Naive thymus-derived CD4-positive, alpha-beta T cell (primary cell): Measurements from ENCODE around the gene LCNL1. TPM values are rescaled to one million over a fixed set of nuclear protein-coding genes. Genes with fewer than 3 reads are reported as not detected.
A peak's percentile ranks its signal among the peaks of the same experiment; 100 is the strongest.

Source experiments
- ATAC-seq: fragments of 150-1000 bp; cut with Tn5 transposase; 2 replicates; pipeline ENCODE4 v1.10.0; 2021; ENCODE audit warnings: mild to moderate bottlenecking, moderate library complexity
- CTCF ChIA-PET: fragments of 350-600 bp; sonication (Branson Sonifier 250); formaldehyde crosslinking; loops from one replicate; lab custom pipeline; 2021; ENCODE audit warnings: antibody characterized with exemption; lab: Charles Lee
- POLR2A ChIA-PET: fragments of 350-600 bp; sonication (Branson Sonifier 250); formaldehyde crosslinking; loops from one replicate; lab custom pipeline; 2021; ENCODE audit warnings: antibody characterized with exemption, inconsistent platforms; lab: Charles Lee
- DNase-seq, 9 donors: peaks; one replicate each; pipeline versions ENCODE4 v3.0.0 to v3.0.0-alpha.2; 2020 to 2022; ENCODE audit warnings: mixed read lengths in 1 of 9
- H3K27ac ChIP-seq: one replicate; pipeline ENCODE4 v1.7.0; 2013; ENCODE audit warnings: mild to moderate bottlenecking, low read depth, low read length, moderate library complexity
- H3K27me3 ChIP-seq, 2 donors: one replicate each; pipeline ENCODE4 v1.7.0; 2013; ENCODE audit warnings: low read length in 2 of 2, mild to moderate bottlenecking in 2 of 2, moderate library complexity in 2 of 2; ENCODE audit not compliant: control insufficient read depth in 2 of 2, insufficient read depth in 2 of 2
- H3K36me3 ChIP-seq, 3 experiments: 1 replicate in 2 of 3; 2 replicates in 1 of 3; pipeline ENCODE4 v1.7.0; 2013; ENCODE audit warnings: low read length in 3 of 3, mild to moderate bottlenecking in 3 of 3, moderate library complexity in 1 of 3; ENCODE audit not compliant: insufficient read depth in 3 of 3, control insufficient read depth in 2 of 3
- H3K4me1 ChIP-seq, 2 donors: one replicate each; pipeline ENCODE4 v1.7.0; 2013; ENCODE audit warnings: low read length in 2 of 2, mild to moderate bottlenecking in 2 of 2, moderate library complexity in 1 of 2; ENCODE audit not compliant: control insufficient read depth in 2 of 2, insufficient read depth in 2 of 2
- H3K4me3 ChIP-seq: 2 replicates; pipeline ENCODE4 v1.7.0; 2013; ENCODE audit warnings: mild to moderate bottlenecking, low read length
- H3K9me3 ChIP-seq, 3 experiments: 1 replicate in 2 of 3; 2 replicates in 1 of 3; pipeline ENCODE4 v1.7.0; 2013; ENCODE audit warnings: low read length in 3 of 3; ENCODE audit not compliant: control insufficient read depth in 2 of 3
- H3K27ac Mint-ChIP-seq, 9 donors: one replicate each; pipeline ENCODE4 v1.8.0; 2020 to 2022; ENCODE audit warnings: mixed read lengths in 9 of 9, mild to moderate bottlenecking in 8 of 9, moderate library complexity in 5 of 9, inconsistent platforms in 2 of 9
- H3K27me3 Mint-ChIP-seq, 5 donors: one replicate each; pipeline ENCODE4 v1.8.0; 2021 to 2022; ENCODE audit warnings: mixed read lengths in 5 of 5, mild to moderate bottlenecking in 1 of 5
- H3K36me3 Mint-ChIP-seq, 5 donors: one replicate each; pipeline ENCODE4 v1.8.0; 2020 to 2022; ENCODE audit warnings: mixed read lengths in 5 of 5, mild to moderate bottlenecking in 3 of 5, inconsistent platforms in 1 of 5
- H3K4me1 Mint-ChIP-seq, 7 donors: one replicate each; pipeline ENCODE4 v1.8.0; 2020 to 2022; ENCODE audit warnings: mixed read lengths in 7 of 7, mild to moderate bottlenecking in 3 of 7, inconsistent platforms in 1 of 7
- H3K4me3 Mint-ChIP-seq, 10 donors: one replicate each; pipeline ENCODE4 v1.8.0; 2020 to 2022; ENCODE audit warnings: mild to moderate bottlenecking in 10 of 10, mixed read lengths in 10 of 10, moderate library complexity in 6 of 10, inconsistent platforms in 2 of 10
- H3K9me3 Mint-ChIP-seq, 11 donors: one replicate each; pipeline ENCODE4 v1.8.0; 2020 to 2022; ENCODE audit warnings: mixed read lengths in 11 of 11, mild to moderate bottlenecking in 4 of 11, inconsistent platforms in 1 of 11, moderate library complexity in 1 of 11
- intact Hi-C, 2 donors: fragments of 100-400 bp; cut with micrococcal nuclease; formaldehyde crosslinking; loops; one replicate each; pipeline ENCODE4 v1.15.1; 2023
- polyA plus RNA-seq, 2 donors: library from polyadenylated mRNA; unstranded; fragments of 300-500 nt; fragmentation: Illumina TruSeq; gene quantifications; one replicate each; pipeline ENCODE4 v1.2.3, GENCODE V29; 2021
- total RNA-seq, 6 experiments: library from RNA in 5 of 6; stranded (reverse) in 5 of 6; gene quantifications; 1 replicate in 5 of 6; 2 replicates in 1 of 6; pipeline ENCODE4 v1.2.3 and lab custom pipeline; 2021 to 2026

LCNL1 gene
- total and polyA plus RNA-seq, 7 experiments from 2014 or later = 0.12 to 1.9 (median 0.13) TPM; not detected in 4

DNA sequence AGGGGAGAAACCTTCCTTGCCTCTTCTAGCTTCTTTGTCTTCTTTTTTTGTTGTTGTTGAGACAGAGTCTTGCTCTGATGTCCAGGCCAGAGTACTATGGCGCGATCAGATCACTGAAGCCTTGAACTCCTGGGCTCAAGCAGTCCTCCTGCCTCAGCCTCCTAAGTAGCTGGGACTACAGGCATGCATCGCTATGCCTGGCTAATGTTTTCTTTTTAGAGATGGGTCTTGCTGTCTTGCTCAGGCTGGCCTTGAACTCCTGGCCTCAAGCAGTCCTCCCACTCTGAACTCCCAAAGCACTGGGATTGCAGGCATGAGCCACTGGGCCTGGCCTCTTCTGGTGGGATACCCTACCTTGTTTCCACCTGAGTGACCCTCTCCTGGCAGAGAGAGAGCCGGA, 6.1 kb downstream of the LCNL1 start:
- no peaks in the 10 kb centered on the region for H3K9me3 ChIP-seq
- no peak for DNase-seq
- intact Hi-C loops = no loop called here
- CTCF ChIA-PET = no interaction called here
- no peak overlapping the region for H3K4me3 ChIP-seq
- ATAC-seq = no peak
- Mint-ChIP-seq H3K9me3 (peaks cover 0 to 1% (median 0%) of the 10 kb centered on the region in 11 donors), H3K4me3 (peak overlapping the region in 1 of 10 donors; percentile 23), H3K27ac (peak overlapping the region in 1 of 9 donors; percentile 24), H3K4me1 (peaks cover 0 to 23% (median 10%) of the 10 kb centered on the region in 7 donors), H3K36me3 (peaks cover 1 to 6% (median 3%) of the 10 kb centered on the region in 5 donors), H3K27me3 (peaks cover 8 to 42% (median 15%) of the 10 kb centered on the region in 5 donors)
- H3K36me3 ChIP-seq = peaks cover 0 to 3% (median 0%) of the 10 kb centered on the region in 3 experiments
- H3K4me1 ChIP-seq = peaks cover 7 to 12% of the 10 kb centered on the region in 2 donors
- H3K27me3 ChIP-seq = no peaks in the 10 kb centered on the region
- no peak overlapping the region for H3K27ac ChIP-seq
- POLR2A ChIA-PET = interaction anchor here (0.6 to 1.3 kb wide), 3 partner anchors 11 to 80 kb away, joined by 3 to 4 read pairs (median 3); no protein-coding TSS in a partner anchor

DNA sequence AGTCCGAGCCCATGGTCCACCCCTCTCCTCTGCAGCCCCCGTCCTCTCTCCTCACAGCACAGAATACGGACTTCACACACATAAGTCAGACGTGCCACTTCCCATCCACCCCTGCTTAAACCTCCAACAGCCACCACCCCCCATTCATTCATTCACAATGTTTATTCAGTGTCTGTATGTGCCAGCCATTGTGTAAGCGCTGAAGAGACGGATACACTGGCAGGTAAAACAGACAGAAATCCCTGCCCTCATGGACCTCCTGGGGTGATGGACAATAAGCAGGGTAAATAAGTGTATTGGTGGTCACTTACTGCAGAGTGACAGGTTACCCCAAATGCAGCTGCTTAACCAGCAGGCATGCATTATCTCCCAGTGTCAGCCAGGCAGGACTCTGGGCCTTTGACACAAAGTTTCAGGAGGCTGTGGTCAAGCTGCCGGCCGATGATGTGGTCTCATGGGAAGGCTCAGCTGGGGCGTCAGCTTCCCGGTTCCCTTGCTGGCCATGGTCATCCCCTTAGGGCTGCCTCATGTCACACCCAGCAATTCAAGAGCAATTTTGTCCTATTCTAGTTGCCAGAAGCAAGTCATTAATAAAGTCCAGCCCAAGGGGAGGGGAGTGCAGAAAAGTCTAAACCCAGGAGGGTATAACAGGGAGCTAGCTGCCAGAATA, 7.6 kb downstream of the LCNL1 start:
- CTCF ChIA-PET = no interaction called here
- DNase-seq (no peak), ATAC-seq (no peak)
- POLR2A ChIA-PET = no interaction called here
- Mint-ChIP-seq H3K4me1 (peaks cover 0 to 21% (median 12%) of the 10 kb centered on the region in 7 donors), H3K4me3 (peak overlapping the region; percentile 31 to 90 (median 85)), H3K9me3 (peaks cover 0 to 1% (median 0%) of the 10 kb centered on the region in 11 donors), H3K27ac (peak overlapping the region in 6 of 9 donors; percentile 11 to 79 (median 64)), H3K36me3 (peaks cover 0 to 7% (median 0%) of the 10 kb centered on the region in 5 donors), H3K27me3 (peaks cover 5 to 30% (median 10%) of the 10 kb centered on the region in 5 donors)
- no peak overlapping the region for H3K27ac ChIP-seq
- H3K27me3 ChIP-seq = no peaks in the 10 kb centered on the region
- H3K9me3 ChIP-seq = no peaks in the 10 kb centered on the region
- peaks cover 7 to 12% of the 10 kb centered on the region in 2 donors for H3K4me1 ChIP-seq
- H3K36me3 ChIP-seq = peaks cover 0 to 9% (median 0%) of the 10 kb centered on the region in 3 experiments
- H3K4me3 ChIP-seq = no peak overlapping the region
- intact Hi-C loops = loop anchor here in 1 of 2 donors (5.0 kb wide), 2 partner anchors 38 to 432 kb away; partner anchors contain the start of genes EXD3, LCN12 and NOXA1

DNA sequence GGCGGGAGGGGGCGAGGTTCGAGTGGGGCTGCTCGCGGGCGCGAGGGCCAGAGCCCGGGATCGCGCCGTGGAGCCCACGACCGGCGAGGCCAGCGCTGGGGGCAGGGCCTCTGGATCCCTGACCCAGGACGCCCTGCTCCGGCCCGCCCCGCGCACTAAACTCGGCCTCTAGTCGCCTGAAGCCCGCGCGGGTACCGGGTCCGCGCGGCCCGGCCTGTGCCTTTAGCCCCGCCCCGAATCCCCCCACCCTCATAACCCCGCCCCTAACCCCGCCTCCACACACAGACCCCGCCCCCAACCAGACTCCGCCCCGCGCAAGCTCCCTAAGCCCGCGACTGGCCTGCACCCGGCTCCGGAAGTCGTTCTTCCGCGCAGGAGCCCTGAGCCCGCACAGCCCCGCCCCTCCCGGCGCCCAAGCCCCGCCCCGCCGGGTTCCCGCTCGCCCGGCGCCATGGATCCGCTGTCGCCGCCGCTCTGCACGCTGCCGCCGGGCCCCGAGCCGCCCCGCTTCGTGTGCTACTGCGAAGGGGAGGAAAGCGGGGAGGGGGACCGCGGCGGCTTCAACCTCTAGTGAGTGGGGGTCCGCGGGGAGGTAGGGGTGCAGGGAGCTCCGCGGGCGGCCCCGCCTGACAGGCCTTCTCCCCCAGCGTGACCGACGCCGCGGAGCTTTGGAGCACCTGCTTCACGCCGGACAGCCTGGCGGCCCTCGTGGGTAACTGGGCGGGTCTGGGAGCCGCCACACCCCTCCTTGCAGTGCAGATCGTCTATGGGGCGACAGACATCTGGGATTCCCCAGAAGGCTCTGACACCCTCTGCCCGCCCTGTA, 9.4 kb downstream of the LCNL1 start, which contains the start of gene PAXX:
PAXX (plus strand) TSS at position 430 of the 826 bp plus-strand sequence; CDS start at position 452, 22 bp downstream.
- CTCF ChIA-PET = interaction anchor here (0.6 to 2.5 kb wide), 5 partner anchors 11 to 596 kb away, joined by 3 to 8 read pairs (median 3); partner anchors contain the start of gene FUT7
- POLR2A ChIA-PET = interaction anchor here (0.6 to 2.3 kb wide), 9 partner anchors 11 to 248 kb away, joined by 3 to 6 read pairs (median 4); partner anchors contain the start of genes C8G, FBXW5, MAN1B1 and SAPCD2
- Mint-ChIP-seq H3K4me3 (peak within 1 kb of the TSS; percentile 76 to 90 (median 86)), H3K9me3 (peaks cover 0 to 1% (median 0%) of the 10 kb centered on the region in 11 donors), H3K4me1 (peaks cover 0 to 25% (median 15%) of the 10 kb centered on the region in 7 donors), H3K36me3 (peaks cover 0 to 7% (median 0%) of the 10 kb centered on the region in 5 donors), H3K27ac (peak within 1 kb of the TSS; percentile 48 to 89 (median 88)), H3K27me3 (peaks cover 5 to 22% (median 5%) of the 10 kb centered on the region in 5 donors)
- H3K9me3 ChIP-seq = no peaks in the 10 kb centered on the region
- no peaks in the 10 kb centered on the region for H3K27me3 ChIP-seq
- peak within 1 kb of the TSS; percentile 74 for H3K4me3 ChIP-seq
- peaks cover 17 to 23% of the 10 kb centered on the region in 2 donors for H3K4me1 ChIP-seq
- H3K27ac ChIP-seq = peak within 1 kb of the TSS; percentile 81
- intact Hi-C loops = loop anchor here (1.0 to 5.0 kb wide), 16 partner anchors 14 to 509 kb away; partner anchors contain the start of genes ABCA2 (in 1 of the 2), EXD3 (in 1 of the 2), FBXW5 (in 1 of the 2) and LCN12 (in 1 of the 2)
- ATAC-seq (peak; percentile 96), DNase-seq (peak; percentile 90 to 99 (median 93))
- H3K36me3 ChIP-seq = peaks cover 0 to 9% (median 0%) of the 10 kb centered on the region in 3 experiments

DNA sequence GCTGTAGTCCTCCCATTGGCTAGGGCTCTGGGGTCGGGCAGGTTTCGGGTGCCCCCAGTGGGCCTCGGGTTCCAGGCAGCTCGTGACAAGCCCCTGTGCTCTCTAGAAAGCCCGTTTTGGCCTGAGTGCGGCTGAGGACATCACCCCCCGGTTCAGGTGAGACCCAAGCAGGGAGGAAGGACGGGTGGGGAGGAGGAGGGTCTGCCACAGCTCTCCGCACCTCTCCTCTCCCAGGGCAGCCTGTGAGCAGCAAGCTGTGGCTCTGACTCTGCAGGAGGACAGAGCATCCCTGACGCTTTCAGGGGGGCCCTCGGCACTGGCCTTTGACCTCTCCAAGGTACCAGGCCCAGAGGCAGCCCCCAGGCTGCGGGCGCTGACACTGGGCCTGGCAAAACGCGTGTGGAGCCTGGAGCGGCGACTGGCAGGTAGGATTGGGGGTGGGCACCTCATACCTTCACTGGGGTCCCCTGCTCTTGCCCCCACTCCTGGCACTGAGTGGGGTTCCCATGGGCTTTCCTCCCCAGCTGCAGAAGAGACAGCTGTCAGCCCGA, 10.1 kb downstream of the LCNL1 start:
- POLR2A ChIA-PET = interaction anchor here (0.6 to 2.3 kb wide), 6 partner anchors 18 to 202 kb away, joined by 3 to 6 read pairs (median 4); partner anchors contain the start of genes C8G, FBXW5, MAN1B1 and TMEM141
- no peaks in the 10 kb centered on the region for H3K27me3 ChIP-seq
- DNase-seq (no peak), ATAC-seq (no peak)
- peak overlapping the region; percentile 76 to 90 (median 86) for H3K4me3 Mint-ChIP-seq
- H3K27ac ChIP-seq = peak overlapping the region; percentile 81
- peaks cover 0 to 1% (median 0%) of the 10 kb centered on the region in 11 donors for H3K9me3 Mint-ChIP-seq
- peak overlapping the region; percentile 48 to 89 (median 79) for H3K27ac Mint-ChIP-seq
- H3K36me3 Mint-ChIP-seq = peaks cover 0 to 7% (median 0%) of the 10 kb centered on the region in 5 donors
- H3K4me3 ChIP-seq = peak overlapping the region; percentile 74
- H3K9me3 ChIP-seq = no peaks in the 10 kb centered on the region
- intact Hi-C loops = loop anchor here (1.0 to 5.0 kb wide), 16 partner anchors 15 to 510 kb away; partner anchors contain the start of genes ABCA2 (in 1 of the 2), EXD3 (in 1 of the 2), FBXW5 (in 1 of the 2) and LCN12 (in 1 of the 2)
- peaks cover 2 to 19% (median 6%) of the 10 kb centered on the region in 5 donors for H3K27me3 Mint-ChIP-seq
- CTCF ChIA-PET = interaction anchor here (0.6 to 2.5 kb wide), 5 partner anchors 12 to 597 kb away, joined by 3 to 8 read pairs (median 3); partner anchors contain the start of gene FUT7
- H3K4me1 Mint-ChIP-seq = peaks cover 5 to 29% (median 20%) of the 10 kb centered on the region in 7 donors
- H3K36me3 ChIP-seq = peaks cover 0 to 9% (median 0%) of the 10 kb centered on the region in 3 experiments
- H3K4me1 ChIP-seq = peaks cover 17 to 30% of the 10 kb centered on the region in 2 donors

DNA sequence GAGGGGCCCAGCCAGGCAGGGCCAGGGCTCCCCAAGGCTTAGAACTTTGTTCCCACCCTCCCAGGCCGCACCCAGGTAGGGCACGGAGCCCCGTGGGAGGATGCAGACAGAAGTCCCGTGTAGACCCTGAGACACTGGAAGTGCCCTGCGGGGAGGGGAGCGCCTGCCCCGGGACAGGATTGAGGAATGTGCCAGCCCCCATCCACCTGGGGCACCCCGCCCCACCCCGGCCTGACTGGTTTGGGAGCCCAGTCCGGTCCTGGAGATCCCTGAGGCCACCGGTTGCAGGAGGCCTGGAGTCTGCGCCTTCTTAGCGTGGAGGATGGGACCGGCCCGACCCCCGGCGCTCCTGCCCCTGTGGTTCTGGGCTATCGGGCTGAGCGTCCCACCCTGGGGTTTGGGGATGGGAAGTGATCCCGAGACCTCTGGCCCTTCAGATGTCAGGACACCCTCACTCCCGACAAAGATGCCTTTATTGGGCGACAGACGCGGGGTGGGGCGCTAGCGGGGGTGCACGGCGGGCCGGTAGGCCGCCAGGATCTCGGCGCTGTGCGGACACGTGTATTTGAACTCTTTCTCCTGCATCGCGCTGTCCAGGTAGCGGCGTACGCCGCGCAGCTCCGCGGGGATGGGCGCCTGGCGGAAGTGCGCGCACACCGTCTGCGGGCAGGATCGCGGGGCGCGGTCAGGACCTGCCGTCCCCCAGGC, 11.5 kb downstream of the LCNL1 start:
- DNase-seq = no peak
- Histone ChIP-seq H3K27me3 (no peaks in the 10 kb centered on the region), H3K36me3 (peaks cover 0 to 9% (median 0%) of the 10 kb centered on the region in 3 experiments), H3K9me3 (no peaks in the 10 kb centered on the region), H3K27ac (no peak overlapping the region), H3K4me3 (no peak overlapping the region), H3K4me1 (peaks cover 17 to 44% of the 10 kb centered on the region in 2 donors)
- Mint-ChIP-seq H3K27me3 (peaks cover 0 to 16% (median 5%) of the 10 kb centered on the region in 5 donors), H3K27ac (no peak overlapping the region), H3K36me3 (peaks cover 0 to 7% (median 0%) of the 10 kb centered on the region in 5 donors), H3K9me3 (no peaks in the 10 kb centered on the region), H3K4me1 (peaks cover 10 to 39% (median 25%) of the 10 kb centered on the region in 7 donors), H3K4me3 (peak overlapping the region in 4 of 10 donors; percentile 38 to 89 (median 84))
- POLR2A ChIA-PET = interaction anchor here (0.8 to 1.0 kb wide), 2 partner anchors 203 to 266 kb away, joined by 3 read pairs; partner anchors contain the start of gene TMEM141
- no peak for ATAC-seq
- intact Hi-C loops = loop anchor here in 1 of 2 donors (5.0 kb wide), 2 partner anchors 42 to 428 kb away; partner anchors contain the start of genes EXD3, LCN12 and NOXA1
- CTCF ChIA-PET = no interaction called here
